ENCODE data around the gene CALD1.

DNA sequence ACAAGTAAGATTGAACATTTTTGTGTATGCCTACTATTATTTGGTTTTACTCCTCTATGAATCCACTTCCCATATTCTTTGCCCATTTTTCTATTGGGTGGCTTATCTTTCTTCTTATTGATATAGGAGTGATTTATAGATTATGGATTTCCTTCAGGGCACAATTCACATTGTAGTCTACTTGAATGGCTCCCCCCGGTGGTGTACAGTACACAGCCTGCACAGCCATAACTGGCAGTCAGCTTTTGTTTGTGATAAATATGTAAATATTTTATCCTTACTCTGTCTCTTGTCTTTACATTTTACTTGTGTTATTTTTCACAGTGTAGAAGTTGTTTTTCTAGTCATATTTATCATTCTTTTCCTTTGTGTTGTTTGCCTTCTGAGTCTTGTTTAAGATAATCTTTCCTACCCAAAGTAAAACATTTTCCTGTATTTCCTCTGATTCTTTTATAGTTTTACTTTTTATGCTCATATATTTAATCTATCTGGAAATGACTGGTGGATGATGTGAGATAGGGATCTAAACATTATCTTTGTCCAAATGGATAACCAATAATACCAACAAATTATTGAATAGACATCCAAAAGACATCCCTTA lies 23.9 kb upstream of the CALD1 start:
- no peak for TF ChIP-seq POLR2A (IDR thresholded peaks at IDR 0.05)
- TF ChIP-seq, protein P1, sequence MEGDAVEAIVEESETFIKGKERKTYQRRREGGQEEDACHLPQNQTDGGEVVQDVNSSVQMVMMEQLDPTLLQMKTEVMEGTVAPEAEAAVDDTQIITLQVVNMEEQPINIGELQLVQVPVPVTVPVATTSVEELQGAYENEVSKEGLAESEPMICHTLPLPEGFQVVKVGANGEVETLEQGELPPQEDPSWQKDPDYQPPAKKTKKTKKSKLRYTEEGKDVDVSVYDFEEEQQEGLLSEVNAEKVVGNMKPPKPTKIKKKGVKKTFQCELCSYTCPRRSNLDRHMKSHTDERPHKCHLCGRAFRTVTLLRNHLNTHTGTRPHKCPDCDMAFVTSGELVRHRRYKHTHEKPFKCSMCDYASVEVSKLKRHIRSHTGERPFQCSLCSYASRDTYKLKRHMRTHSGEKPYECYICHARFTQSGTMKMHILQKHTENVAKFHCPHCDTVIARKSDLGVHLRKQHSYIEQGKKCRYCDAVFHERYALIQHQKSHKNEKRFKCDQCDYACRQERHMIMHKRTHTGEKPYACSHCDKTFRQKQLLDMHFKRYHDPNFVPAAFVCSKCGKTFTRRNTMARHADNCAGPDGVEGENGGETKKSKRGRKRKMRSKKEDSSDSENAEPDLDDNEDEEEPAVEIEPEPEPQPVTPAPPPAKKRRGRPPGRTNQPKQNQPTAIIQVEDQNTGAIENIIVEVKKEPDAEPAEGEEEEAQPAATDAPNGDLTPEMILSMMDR (IDR thresholded peaks at IDR 0.05) = peak; percentile 32 to 73 (median 58)
